Muscle of back (tissue), 13 donors: ENCODE results near the gene SMIM28. TPM values are rescaled to one million over a fixed set of nuclear protein-coding genes. Genes with fewer than 3 reads are reported as not detected.
"Not testable (repeated sequence)": the region's sequence is repeated elsewhere in the genome, so short reads cannot be mapped to it uniquely, and the experiment has no call there.

Source experiments
- DNase-seq, 3 donors: peaks; one replicate each; pipeline versions ENCODE4 v3.0.0 to v3.0.0-alpha.2; 2013
- long read RNA-seq, 9 donors: transcript quantifications; one replicate each; lab custom pipeline, GENCODE V29; 2026
- polyA plus RNA-seq, 10 donors: library from polyadenylated mRNA; unstranded; fragments of 120-200 nt; gene quantifications; one replicate each; pipeline ENCODE4 v1.2.1, GENCODE V29; 2013; ENCODE audit not compliant: insufficient read length in 10 of 10

Gene SMIM28
- not detected for polyA plus RNA-seq
- long read RNA-seq, donor 1, result 0 reads
- long read RNA-seq, donor 2, result 0 reads
- long read RNA-seq, donor 3, result 0 reads
- long read RNA-seq, donor 4, result 0 reads
- long read RNA-seq, donor 5, result 0 reads
- long read RNA-seq, donor 6, result 0 reads
- long read RNA-seq, donor 7, result 0 reads
- long read RNA-seq, donor 8, result 0 reads
- long read RNA-seq, donor 9, result 0 reads

DNA sequence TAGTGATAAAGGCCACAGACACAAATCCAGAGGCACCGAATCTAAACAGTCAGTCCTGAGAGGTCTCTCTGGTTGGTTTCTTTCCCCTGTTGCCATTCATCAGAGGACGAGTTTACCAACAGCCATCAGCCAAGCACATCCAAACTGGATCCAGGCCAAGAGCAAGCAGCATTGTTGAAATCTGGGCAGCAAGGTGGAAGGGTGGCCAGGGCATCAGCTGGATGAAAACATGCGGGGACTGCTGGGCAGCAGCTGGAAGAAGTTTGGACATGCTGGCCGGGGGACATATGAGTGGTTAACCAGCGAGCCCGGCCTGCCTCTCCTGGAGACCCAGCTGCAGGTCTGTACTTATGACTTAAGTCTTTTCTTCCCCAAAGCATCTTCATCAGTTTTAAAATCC lies at the start of gene SMIM28:
TSS of gene SMIM28 (plus strand) at position 62 of the 400 bp plus-strand sequence. CDS start at position 230, 168 bp downstream.
- no peak for DNase-seq

DNA sequence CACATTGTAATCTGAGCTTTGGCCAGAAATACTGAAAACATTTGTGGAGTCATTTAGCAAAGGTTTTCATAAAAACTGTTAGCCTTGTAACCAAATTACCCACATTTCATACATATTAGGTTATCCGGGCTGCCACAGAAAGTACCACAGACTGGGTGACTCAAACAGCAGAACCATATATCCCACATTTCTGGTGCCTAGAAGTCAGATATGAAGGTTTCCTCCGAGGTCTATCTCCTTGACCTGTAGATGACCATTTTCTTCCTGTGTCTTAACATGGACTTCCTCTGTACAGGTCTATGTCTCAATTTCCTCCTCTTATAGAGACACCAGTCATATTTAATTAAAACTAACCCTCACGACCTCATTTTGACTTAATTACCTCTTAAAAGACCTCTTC lies 49.5 kb upstream of the SMIM28 start:
- DNase-seq, result no peak

DNA sequence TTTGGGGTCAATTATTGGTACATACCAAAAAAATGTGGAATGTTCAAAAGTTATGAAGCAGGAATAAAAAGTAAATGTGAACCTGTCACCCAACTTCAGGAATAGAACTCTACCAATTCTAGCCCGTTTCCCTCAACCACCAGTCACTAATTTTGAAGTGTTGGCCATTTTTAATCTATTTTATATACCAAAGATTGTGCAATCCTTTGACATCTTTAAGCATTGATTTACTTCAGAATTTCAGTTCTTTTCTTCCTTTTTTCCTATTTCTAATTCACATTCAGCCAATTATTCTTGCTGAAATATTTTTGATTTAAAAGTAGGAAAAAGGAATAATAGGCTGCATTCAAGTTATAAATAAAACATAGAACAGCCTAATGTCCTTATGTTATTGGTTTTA lies 46.9 kb upstream of the SMIM28 start:
- DNase-seq, result no peak

DNA sequence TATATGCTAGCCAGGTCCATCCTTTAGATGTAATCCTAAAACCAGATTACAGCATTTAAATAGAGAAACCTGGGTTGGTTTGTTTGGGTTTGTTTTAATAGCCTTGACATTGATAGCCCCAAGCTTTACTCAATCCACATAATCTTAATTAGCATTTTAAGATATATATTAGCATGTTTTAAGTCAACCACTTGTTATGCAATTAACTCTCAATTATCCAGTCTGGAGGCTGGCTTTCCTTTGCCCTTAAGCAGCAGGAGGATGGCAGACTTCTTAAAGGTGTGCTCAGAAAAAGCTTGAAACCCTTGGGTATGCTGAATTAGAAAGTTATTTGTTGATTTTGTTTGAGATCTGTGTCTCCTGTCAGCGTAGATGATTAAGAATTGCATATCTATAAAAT lies 46.3 kb upstream of the SMIM28 start:
- DNase-seq, result no peak

DNA sequence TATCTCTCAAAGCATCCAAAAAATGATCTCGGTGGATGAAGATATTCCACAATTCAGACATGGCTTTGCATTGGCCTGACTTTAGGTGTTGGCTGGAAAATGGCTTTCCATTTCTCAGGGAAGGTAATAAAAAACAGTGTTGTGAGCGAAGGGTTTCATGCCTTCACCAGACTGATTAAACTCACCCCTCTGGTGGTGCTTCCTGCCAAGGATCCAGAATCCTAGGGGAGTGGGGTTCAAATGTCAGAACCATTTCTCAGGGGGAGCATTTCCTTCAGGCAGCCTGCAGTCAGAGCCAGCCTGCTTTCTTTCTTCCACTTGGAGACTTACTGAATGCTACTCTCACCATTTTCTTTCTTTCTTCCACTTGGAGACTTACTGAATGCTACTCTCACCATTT lies 45.7 kb upstream of the SMIM28 start:
- no peak for DNase-seq

DNA sequence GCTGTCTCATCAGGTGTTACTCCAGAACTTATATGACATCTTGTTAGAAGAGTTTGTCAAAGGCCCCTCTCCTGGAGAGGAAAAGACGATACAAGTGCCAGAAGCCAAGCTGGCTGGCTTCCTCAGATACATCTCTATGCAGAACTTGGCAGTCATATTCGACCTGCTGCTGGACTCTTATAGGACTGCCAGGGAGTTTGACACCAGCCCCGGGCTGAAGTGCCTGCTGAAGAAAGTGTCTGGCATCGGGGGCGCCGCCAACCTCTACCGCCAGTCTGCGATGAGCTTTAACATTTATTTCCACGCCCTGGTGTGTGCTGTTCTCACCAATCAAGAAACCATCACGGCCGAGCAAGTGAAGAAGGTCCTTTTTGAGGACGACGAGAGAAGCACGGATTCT lies 43.7 kb upstream of the SMIM28 start:
- DNase-seq, result no peak

DNA sequence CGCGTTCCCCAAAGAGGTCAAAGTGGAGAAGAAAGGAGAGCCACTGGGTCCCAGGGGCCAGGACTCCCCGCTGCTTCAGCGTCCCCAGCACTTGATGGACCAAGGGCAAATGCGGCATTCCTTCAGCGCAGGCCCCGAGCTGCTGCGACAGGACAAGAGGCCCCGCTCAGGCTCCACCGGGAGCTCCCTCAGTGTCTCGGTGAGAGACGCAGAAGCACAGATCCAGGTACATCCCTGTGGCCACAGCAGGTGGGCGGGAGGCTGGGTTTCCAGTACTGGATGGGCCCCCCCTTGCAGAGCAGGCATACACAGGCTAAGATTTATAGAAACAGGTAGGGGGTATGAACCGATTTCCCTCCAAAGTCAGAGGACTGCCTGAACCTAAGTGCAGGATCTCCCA lies 42.7 kb upstream of the SMIM28 start:
- DNase-seq, result no peak

DNA sequence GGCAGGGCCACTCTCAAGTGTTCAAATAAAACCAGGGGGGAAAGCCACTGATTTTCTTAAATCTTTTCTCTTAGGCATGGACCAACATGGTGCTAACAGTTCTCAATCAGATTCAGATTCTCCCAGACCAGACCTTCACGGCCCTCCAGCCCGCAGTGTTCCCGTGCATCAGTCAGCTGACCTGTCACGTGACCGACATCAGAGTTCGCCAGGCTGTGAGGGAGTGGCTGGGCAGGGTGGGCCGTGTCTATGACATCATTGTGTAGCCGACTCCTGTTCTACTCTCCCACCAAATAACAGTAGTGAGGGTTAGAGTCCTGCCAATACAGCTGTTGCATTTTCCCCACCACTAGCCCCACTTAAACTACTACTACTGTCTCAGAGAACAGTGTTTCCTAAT lies 41.5 kb upstream of the SMIM28 start:
- DNase-seq, result no peak

DNA sequence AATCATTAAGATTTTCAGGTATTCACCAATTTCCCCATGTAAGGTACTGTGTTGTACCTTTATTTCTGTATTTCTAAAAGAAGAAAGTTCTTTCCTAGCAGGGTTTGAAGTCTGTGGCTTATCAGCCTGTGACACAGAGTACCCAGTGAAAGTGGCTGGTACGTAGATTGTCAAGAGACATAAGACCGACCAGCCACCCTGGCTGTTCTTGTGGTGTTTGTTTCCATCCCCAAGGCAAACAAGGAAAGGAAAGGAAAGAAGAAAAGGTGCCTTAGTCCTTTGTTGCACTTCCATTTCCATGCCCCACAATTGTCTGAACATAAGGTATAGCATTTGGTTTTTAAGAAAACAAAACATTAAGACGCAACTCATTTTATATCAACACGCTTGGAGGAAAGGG lies 40.6 kb upstream of the SMIM28 start:
- DNase-seq, result no peak

DNA sequence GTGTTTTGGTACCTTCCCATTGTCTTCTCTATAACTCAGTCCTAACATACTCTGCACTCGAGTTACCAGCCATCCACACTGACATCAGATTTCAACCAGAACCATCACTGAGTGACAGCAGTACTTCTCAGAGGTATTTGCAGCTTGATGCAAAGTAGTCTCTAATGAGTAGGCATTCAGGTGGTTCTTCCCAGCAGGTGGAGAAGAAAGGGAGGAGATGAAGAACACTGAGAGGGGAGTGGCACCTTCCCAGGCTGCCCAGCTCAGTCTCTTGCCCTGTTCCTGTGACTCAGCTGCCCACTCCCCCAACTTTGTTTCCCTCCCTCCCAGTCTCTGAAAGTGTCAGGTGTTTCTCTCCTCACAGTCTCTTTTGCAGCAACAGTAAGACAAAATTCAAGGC lies 38.7 kb upstream of the SMIM28 start:
- no peak for DNase-seq

DNA sequence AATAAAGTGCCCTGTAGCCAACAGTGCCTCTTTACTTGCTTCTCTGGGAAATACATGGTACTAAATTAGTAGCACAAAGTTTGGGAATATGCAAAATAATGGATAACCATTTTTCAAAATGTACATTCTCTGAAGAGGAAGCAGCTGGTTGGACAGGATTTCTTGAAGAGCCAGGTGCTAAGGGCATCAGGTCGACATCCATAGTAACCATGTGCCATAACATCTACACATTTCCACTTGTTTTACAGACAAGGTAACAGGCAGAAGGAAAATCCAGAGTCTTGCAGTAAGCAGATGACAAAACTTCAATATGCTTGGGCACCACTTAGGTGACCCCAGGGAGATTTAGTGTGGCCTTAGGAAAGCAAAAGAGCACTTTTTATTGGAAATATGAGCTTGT lies 36.5 kb upstream of the SMIM28 start:
- DNase-seq, result no peak

DNA sequence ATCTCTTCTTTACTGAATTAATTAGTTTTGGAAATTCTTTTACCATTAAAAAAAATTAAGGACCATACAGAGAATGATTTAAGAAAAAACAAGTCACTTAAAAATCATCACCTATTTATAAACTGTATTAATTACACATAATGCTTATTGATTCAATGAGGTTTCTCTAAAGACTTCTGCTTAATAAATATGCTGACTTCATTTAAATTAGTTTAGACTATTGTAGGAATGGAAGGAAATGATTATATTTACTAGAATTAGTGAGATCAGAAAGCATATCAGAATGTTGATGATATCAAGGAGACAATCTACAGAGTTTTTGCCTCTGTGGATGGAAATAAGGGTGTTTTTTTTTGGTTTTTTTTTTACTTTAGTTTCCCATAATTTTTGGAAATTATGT lies 34.6 kb upstream of the SMIM28 start:
- no peak for DNase-seq

DNA sequence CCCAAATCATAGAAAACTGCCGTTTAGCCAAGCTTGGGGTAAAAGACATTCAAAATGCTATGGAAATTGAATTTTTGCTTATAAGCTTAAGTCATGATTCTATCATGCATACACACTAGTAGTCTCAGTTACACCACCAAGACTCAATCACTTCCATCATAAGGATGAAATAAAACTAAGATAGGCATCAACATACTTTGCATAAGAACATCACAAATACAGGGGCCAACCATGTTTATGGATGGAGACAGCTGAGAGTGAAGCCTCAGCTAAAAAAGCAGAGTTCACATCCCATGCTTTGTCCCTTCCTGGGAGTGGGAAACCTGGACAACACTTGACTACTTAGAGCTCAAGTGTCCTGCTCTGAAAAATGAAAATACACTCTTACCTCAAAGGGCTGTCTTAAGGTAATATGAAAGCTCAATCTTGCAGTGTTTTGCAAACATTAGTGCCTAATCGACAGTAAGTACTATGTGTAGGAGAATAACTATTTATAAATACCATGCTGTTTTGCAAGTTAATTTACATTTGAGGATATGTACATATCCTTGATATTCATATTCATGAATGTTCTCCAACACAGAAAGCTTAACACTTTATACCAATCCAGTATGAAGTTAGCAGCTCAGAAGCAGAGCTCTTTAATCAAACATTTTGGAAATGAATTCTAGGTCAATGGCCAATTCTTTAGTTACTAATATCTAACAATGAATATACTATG lies 32.0 kb upstream of the SMIM28 start:
- no peak for DNase-seq

DNA sequence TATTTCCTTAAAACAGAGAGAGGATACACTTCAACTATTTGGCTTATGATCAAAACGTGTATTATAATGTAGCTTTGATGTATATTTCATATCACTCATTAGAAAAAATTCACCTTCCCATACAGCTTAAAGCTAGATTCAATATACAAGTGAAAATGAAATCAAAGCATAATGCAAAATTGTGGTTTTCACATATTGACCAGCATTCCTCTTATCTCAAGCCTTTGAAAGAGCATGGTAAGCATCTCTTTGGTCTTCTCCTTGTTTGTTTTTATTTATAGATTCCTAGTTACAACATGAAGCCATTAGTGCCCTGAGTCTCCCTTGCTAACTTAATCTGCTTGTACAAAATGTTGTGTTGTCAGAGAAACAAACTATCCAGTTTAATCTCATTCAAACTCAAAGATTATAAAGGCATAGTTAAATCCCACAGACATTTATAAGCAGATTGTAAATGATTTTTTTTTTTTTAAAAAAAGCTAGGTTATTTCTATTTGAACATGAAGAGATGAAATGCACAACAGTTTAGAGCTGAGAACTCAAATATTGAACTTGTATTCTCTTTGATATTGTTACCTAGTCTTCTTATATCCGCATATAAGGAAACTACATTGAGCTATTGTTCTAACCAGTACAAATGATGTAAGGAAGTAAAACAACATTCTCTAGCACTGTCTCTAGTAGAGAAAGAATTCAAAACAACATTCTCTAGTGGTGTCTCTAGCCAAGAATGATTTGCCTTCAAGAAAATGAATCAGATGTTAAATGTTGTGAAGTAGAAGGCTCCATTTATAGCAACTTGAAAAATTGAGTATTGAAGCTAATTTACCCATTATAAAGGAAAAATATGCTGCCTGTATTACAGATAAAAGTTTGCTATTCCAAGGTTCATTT lies 31.2 kb upstream of the SMIM28 start:
- peak in 1 of 3 donors; percentile 2 for DNase-seq

DNA sequence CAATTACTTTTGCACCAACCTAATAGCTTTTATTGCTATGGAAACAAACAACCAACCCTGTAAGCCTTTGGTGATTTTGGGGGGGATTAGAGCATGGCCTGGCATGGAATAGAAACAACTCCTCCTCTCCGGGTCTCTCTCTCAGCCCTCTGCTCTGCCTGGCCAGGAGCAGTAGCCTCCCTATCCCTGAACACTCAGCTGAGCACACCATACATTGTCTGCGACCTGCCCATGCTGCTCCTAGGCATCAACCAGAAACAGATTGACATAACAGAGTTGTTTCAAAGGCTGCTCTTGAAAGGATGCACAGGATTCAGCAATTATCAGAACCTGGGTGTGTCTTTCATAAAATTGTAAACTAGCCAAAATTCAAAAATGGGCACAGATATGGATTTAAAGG lies 29.8 kb upstream of the SMIM28 start:
- no peak for DNase-seq

DNA sequence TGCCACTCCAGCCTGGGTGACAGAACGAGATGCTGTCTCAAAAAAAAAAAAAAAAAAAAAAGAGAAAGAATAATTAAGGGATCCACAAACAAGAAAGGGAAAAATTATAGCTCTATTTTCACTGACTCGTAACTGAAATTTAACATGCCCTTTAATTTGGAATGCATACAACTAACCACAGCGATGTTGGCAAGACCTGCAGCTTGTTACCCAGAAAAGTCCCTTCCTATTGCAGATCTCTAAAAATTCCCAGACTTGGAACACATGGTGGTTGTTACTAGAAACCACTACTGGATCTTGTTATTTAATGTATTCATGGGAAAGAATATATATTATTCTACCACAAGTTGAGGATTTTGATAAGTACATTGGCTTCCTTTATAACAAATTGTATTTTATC lies 27.8 kb upstream of the SMIM28 start:
- DNase-seq, result no peak

DNA sequence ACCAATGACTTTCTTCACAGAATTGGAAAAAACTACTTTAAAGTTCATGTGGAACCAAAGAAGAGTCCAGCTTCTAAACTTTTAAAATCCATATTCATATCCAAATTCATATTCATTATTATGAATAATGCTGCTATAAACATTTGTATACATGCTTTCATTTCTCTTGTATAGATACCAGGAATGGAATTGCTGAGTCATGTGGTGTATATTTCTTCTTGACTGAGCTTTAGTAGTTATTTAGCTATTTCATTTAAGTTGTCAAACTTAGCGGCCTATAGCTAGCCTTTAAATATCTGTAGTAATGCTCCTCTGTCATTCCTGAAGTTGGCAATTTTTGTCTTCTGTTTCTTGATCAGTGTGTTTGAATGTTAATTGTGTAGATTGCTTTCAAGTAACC lies 19.8 kb upstream of the SMIM28 start:
- DNase-seq, result no peak

DNA sequence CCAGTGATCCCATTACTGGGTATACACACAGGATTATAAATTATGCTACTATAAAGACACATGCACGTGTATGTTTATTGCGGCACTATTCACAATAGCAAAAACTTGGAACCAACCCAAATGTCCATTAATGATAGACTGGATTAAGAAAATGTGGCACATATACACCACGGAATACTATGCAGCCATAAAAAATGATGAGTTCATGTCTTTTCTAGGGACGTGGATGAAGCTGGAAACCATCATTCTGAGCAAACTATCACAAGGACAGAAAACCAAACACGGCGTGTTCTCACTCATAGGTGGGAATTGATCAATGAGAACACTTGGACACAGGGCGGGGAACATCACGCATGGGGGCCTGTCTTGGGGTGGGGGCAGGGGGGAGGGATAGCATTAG lies 9.0 kb upstream of the SMIM28 start:
- not testable (repeated sequence) for DNase-seq

DNA sequence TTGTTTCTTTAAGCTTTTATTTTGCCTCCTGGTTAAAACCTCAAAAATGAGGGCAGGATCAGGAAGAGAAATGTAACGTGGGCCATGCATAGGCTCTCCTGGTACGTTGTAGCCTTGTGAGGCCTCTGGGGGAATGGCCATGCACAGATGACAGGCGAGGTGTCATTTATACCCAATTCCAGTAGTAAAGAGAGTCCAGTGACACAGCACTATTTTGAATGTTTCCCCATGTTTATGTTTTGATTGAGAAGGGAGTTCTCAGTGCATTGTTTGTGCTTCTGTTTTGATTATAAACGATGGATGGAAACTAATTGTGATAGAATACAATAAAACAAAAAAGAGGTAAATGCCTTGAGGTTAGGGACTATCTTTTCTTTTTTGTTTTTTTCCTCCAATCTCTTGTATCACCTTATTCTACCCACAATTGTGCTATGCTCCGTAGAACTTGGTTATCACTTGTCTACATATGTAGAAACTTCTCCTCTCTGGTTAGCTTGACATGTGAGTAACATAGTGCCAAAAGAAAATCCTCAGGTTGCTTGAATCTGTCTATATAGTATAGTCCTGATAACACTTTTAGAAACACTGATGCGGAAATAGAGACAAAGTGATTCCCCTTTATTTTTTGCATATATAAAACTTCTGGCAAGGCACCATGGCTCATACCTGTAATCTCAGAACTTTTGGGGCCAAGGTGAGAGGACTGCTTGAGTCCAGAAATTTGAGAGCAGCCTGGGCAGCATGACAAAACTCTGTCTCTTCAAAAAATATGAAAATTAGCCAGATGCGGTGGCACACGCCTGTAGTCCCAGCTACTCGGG lies 6.9 kb upstream of the SMIM28 start:
- DNase-seq, result no peak

DNA sequence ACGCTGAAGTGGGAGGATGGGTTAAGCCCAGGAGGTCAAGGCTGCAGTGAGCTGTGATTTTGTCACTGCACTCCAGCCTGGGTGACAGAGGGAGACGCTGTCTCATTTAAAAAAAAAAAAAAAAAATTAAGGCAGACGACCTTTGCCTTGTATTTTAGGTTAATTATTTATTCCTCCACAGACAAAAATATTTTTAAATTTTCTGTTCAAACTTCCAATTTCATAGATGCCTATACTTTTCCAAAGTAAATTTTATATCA lies 6.3 kb upstream of the SMIM28 start:
- DNase-seq, result no peak

DNA sequence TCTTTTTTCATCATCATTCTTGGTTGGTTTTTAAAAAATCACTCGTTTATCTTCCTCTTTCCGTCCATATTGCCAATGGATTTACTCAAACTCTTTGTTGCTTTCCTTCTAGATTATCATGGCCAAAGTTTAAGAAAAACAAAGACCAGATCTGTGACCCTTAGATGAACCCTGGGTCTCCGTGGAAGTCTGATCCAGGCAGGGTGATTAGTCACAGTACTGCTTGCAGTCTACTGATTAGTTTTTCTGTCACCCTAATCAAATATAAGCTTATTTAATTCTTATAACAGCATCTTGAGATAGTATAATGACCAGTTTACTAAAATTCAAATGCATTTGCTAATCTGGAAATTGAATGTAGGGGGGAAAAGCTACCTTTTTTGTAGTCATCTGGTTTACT lies 6.0 kb upstream of the SMIM28 start:
- no peak for DNase-seq

DNA sequence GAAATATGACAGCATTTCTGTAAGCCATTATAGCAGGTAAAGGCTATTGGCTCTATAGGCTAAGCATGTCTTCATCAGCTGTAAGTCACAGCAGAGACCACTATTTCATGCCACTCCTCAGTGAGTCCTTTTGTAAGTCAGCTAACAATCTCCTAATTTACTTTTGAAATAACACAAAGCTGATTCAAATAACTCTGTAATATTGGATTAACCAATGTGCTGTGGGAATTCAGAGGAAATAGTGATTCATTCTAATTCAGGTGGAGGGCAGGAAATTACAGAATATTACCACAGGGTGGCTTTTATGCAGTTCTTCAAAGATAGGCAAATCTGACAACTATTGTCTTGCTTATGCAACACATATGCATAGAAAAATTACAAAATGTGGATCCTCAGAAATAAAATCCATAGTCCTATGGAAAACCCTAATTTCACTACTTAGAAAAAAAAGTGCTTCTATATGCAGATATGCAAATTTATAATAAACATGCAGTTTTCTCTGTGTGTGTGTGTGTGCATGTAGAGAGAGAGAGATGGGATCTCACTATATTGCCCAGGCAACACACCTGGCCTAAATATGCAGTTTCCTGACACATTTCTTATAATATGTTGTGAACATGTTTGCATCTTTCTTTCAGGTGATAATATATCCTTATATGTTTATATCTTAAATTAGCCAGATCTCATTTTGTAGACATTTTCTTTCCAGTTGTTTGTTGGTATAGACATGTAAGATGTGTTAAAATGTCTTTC lies 4.8 kb upstream of the SMIM28 start:
- no peak for DNase-seq
